HepG2 (cell line): ENCODE measurements around the gene PGAP3. TPM values are rescaled to one million over a fixed set of nuclear protein-coding genes. Genes with fewer than 3 reads are reported as not detected.

Experiments used
- ARHGAP35 ChIP-seq: sonication (generic); formaldehyde crosslinking; IDR thresholded peaks from 2 replicates; pipeline ENCODE4 v1.9.0; 2022; ENCODE audit warnings: mild to moderate bottlenecking, inconsistent platforms, moderate library complexity, missing genetic modification reagents, borderline replicate concordance
- BRCA1 ChIP-seq: sonication (generic); formaldehyde crosslinking; IDR thresholded peaks from 2 replicates; pipeline ENCODE4 v1.4.0; 2020; ENCODE audit warnings: missing genetic modification reagents
- CBX2 ChIP-seq, 2 experiments: fragments of 200-600 bp in 1 of 2; sonication (generic); formaldehyde crosslinking in 1 of 2; IDR thresholded peaks; 2 replicates each; pipeline versions ENCODE4 v1.7.0 to v1.8.1; 2018 to 2022; ENCODE audit warnings: low read depth in 2 of 2, low read length in 1 of 2, mild to moderate bottlenecking in 1 of 2, missing genetic modification reagents in 1 of 2
- FOXJ3 ChIP-seq: sonication (generic); formaldehyde crosslinking; IDR thresholded peaks from 2 replicates; pipeline ENCODE4 v1.4.0; 2020; ENCODE audit warnings: missing genetic modification reagents, mild to moderate bottlenecking, borderline replicate concordance
- IRF2 ChIP-seq: IDR thresholded peaks from 2 replicates; pipeline ENCODE4 v1.6.1; 2018; ENCODE audit warnings: missing genetic modification reagents, missing compliant biosample characterization
- MTERF4 ChIP-seq: sonication (generic); formaldehyde crosslinking; IDR thresholded peaks from 2 replicates; pipeline ENCODE4 v1.8.0; 2023; ENCODE audit warnings: mild to moderate bottlenecking, missing genetic modification reagents
- MTF2 ChIP-seq: sonication (generic); formaldehyde crosslinking; IDR thresholded peaks from 2 replicates; pipeline ENCODE4 v1.5.0; 2020; ENCODE audit warnings: missing genetic modification reagents, borderline replicate concordance
- NCOA1 ChIP-seq: sonication (generic); formaldehyde crosslinking; IDR thresholded peaks from 2 replicates; pipeline ENCODE4 v1.9.0; 2021; ENCODE audit warnings: missing genetic modification reagents
- PHF20 ChIP-seq: sonication (generic); formaldehyde crosslinking; IDR thresholded peaks from 2 replicates; pipeline ENCODE4 v1.5.0; 2020; ENCODE audit warnings: mild to moderate bottlenecking, missing genetic modification reagents
- SALL1 ChIP-seq: sonication (generic); formaldehyde crosslinking; IDR thresholded peaks from 2 replicates; pipeline ENCODE4 v1.8.0; 2022; ENCODE audit warnings: mild to moderate bottlenecking, missing genetic modification reagents
- SNAI1 ChIP-seq: sonication (generic); formaldehyde crosslinking; IDR thresholded peaks from 2 replicates; pipeline ENCODE4 v1.5.0; 2020; ENCODE audit warnings: mild to moderate bottlenecking, missing genetic modification reagents, borderline replicate concordance
- ZBTB46 ChIP-seq: sonication (generic); formaldehyde crosslinking; IDR thresholded peaks from 2 replicates; pipeline ENCODE4 v1.4.0; 2020; ENCODE audit warnings: mild to moderate bottlenecking, missing genetic modification reagents, borderline replicate concordance
- ZHX2 ChIP-seq, 2 experiments: sonication (generic) in 1 of 2; formaldehyde crosslinking in 1 of 2; IDR thresholded peaks; 2 replicates each; pipeline versions ENCODE4 v1.6.1 to v1.9.0; 2014 to 2022; ENCODE audit warnings: antibody characterized with exemption in 1 of 2, borderline replicate concordance in 1 of 2, inconsistent platforms in 1 of 2, low read depth in 1 of 2, missing genetic modification reagents in 1 of 2
- ZNF329 ChIP-seq: sonication (generic); formaldehyde crosslinking; IDR thresholded peaks from 2 replicates; pipeline ENCODE4 v1.9.0; 2021; ENCODE audit warnings: low read depth, mild to moderate bottlenecking, missing genetic modification reagents
- ZNF367 ChIP-seq: sonication (generic); formaldehyde crosslinking; IDR thresholded peaks from 2 replicates; pipeline ENCODE4 v1.4.0; 2020; ENCODE audit warnings: missing genetic modification reagents, borderline replicate concordance
- ZNF570 ChIP-seq: sonication (generic); formaldehyde crosslinking; IDR thresholded peaks from 2 replicates; pipeline ENCODE4 v1.4.0; 2020; ENCODE audit warnings: mild to moderate bottlenecking, missing genetic modification reagents, borderline replicate concordance
- ZNF572 ChIP-seq: sonication (generic); formaldehyde crosslinking; IDR thresholded peaks from 2 replicates; pipeline ENCODE4 v1.5.1; 2020; ENCODE audit warnings: mild to moderate bottlenecking, missing genetic modification reagents
- ZNF614 ChIP-seq: IDR thresholded peaks from 2 replicates; pipeline ENCODE4 v1.6.1; 2018; ENCODE audit warnings: missing biosample characterization, missing genetic modification reagents, inconsistent platforms, borderline replicate concordance
- ZNF777 ChIP-seq: sonication (generic); formaldehyde crosslinking; IDR thresholded peaks from 2 replicates; pipeline ENCODE4 v1.4.0; 2020; ENCODE audit warnings: missing genetic modification reagents
- polyA plus RNA-seq, 8 experiments: library from polyadenylated mRNA; depleted of rRNA in 3 of 8; stranded (reverse) in 7 of 8; unstranded in 1 of 8; fragments of >200 nt; fragmentation: Illumina TruSeq in 4 of 8; extraction: Trizol in 4 of 8; gene quantifications; 2 replicates each; pipeline versions ENCODE4 v1.2.1 to v1.2.3, GENCODE V29; 2011 to 2016; ENCODE audit warnings: low read depth in 4 of 8, missing spikeins in 1 of 8, mixed read lengths in 1 of 8; ENCODE audit not compliant: insufficient read depth in 1 of 8
- total RNA-seq, 5 experiments: library from RNA; depleted of rRNA; stranded (reverse); fragments of >200 nt; fragmentation: Illumina TruSeq; extraction: Trizol; gene quantifications; 2 replicates each; pipeline ENCODE4 v1.2.3, GENCODE V29; 2016; ENCODE audit warnings: low read depth in 1 of 5

Gene PGAP3
- total and polyA plus RNA-seq, 2 of the 13 experiments (the other 11 are each of a cell fraction or from before 2014, with no cell fraction given): 11.9 to 14.6 TPM

- TF ChIP-seq NCOA1 (CRISPR knock-in tag) (peak; percentile 79; the same call in 1 of the 2 replicates), ZHX2 (IDR thresholded peaks at IDR 0.05; ENCODE audit: low read depth) (peak; percentile 69; the same call in 1 of the 2 replicates), ZHX2 (CRISPR knock-in tag; IDR thresholded peaks at IDR 0.05; ENCODE audit: borderline replicate concordance) (peak; percentile 68; the same call in 1 of the 2 replicates), ZNF570 (CRISPR knock-in tag) (peak; percentile 80; the same call in 1 of the 2 replicates), PHF20 (CRISPR knock-in tag) (peak; percentile 89), ZNF329 (CRISPR knock-in tag) (peak; percentile 65; the same call in 1 of the 2 replicates), ZNF367 (CRISPR knock-in tag) (peak; percentile 78; the same call in 1 of the 2 replicates), FOXJ3 (CRISPR knock-in tag) (0 out of 2 replicates have a peak, but pooled peaks have one; percentile 15), BRCA1 (CRISPR knock-in tag) (peak; percentile 33; the same call in 1 of the 2 replicates), ZNF777 (CRISPR knock-in tag) (peak; percentile 37; the same call in 1 of the 2 replicates), ZNF614 (CRISPR knock-in tag) (peak; percentile 38; the same call in 1 of the 2 replicates), ZBTB46 (no peak), MTF2 (peak; percentile 97; the same call in 1 of the 2 replicates), MTERF4 (CRISPR knock-in tag) (peak; percentile 91), IRF2 (peak; percentile 71), CBX2 (IDR thresholded peaks at IDR 0.05; ENCODE audit: low read depth, low read length) (no peak), CBX2 (CRISPR knock-in tag; IDR thresholded peaks at IDR 0.05; ENCODE audit: low read depth) (0 out of 2 replicates have a peak, but pooled peaks have one; percentile 75), ZNF572 (CRISPR knock-in tag) (0 out of 2 replicates have a peak, but pooled peaks have one; percentile 21), SNAI1 (peak; percentile 83), SALL1 (CRISPR knock-in tag) (peak; percentile 70), ARHGAP35 (CRISPR knock-in tag) (peak; percentile 85; the same call in 1 of the 2 replicates)
Measured at GRCh38 chr17:39636927-39637736, 50.7 kb downstream of the PGAP3 start, which contains the start of gene STARD3 (continued).
